ENCODE data around the gene CYSTM1. TPM values are rescaled to one million over a fixed set of nuclear protein-coding genes. Genes with fewer than 3 reads are reported as not detected.
A peak's percentile ranks its signal among the peaks of the same experiment; 100 is the strongest.

Gene CYSTM1
- total RNA-seq, 2 experiments from 2014 or later, result 10.5 to 12.2 TPM

- CTCF ChIA-PET, result interaction anchor here (0.8 to 28.9 kb wide), 2 partner anchors 18 to 86 kb away, joined by 4 to 796 read pairs; partner anchors contain the start of gene HBEGF
- Mint-ChIP-seq H3K4me1 (ENCODE audit: low read depth) (peaks cover 66% of the 10 kb centered on the region), H3K27ac (peak overlapping the region; percentile 33), H3K9me3 (ENCODE audit: insufficient read depth) (no peaks in the 10 kb centered on the region), H3K4me3 (no peak overlapping the region), H3K36me3 (ENCODE audit: low read depth) (peaks cover 35% of the 10 kb centered on the region), H3K27me3 (ENCODE audit: low read depth) (no peaks in the 10 kb centered on the region)
- ATAC-seq, result no peak
- DNase-seq, result no peak
- POLR2A ChIA-PET, result interaction anchor here (0.6 to 1.6 kb wide), 3 partner anchors 40 to 138 kb away, joined by 3 to 4 read pairs (median 3); partner anchors contain the start of gene PFDN1
Measured at GRCh38 chr5:140262839-140263238, 87.9 kb downstream of the CYSTM1 start.

GRCh38 chr5:140265845-140266244 is 90.9 kb downstream of the CYSTM1 start:
- Mint-ChIP-seq H3K27me3 (ENCODE audit: low read depth) (no peaks in the 10 kb centered on the region), H3K4me3 (no peak overlapping the region), H3K27ac (peak overlapping the region; percentile 50), H3K36me3 (ENCODE audit: low read depth) (peaks cover 16% of the 10 kb centered on the region), H3K9me3 (ENCODE audit: insufficient read depth) (no peaks in the 10 kb centered on the region), H3K4me1 (ENCODE audit: low read depth) (peaks cover 46% of the 10 kb centered on the region)
- CTCF ChIA-PET, result interaction anchor here (1.4 to 3.3 kb wide), 4 partner anchors 21 to 86 kb away, joined by 4 to 25 read pairs (median 8); partner anchors contain the start of gene HBEGF
- DNase-seq, result no peak
- POLR2A ChIA-PET, result no interaction called here
- ATAC-seq, result no peak

- no peaks in the 10 kb centered on the region for H3K9me3 Mint-ChIP-seq (ENCODE audit: insufficient read depth)
- ChIA-PET POLR2A (interaction anchor here (1.6 kb wide), 1 partner anchor 36 kb away, joined by 3 read pairs; the partner anchor contains the start of gene PFDN1), CTCF (interaction anchor here (1.1 to 3.3 kb wide), 7 partner anchors 10 to 122 kb away, joined by 3 to 25 read pairs (median 5); partner anchors contain the start of gene HBEGF)
- DNase-seq (peak; percentile 32), ATAC-seq (peak; percentile 5)
- H3K4me3 Mint-ChIP-seq, result no peak overlapping the region
- peaks cover 18% of the 10 kb centered on the region for H3K36me3 Mint-ChIP-seq (ENCODE audit: low read depth)
- no peaks in the 10 kb centered on the region for H3K27me3 Mint-ChIP-seq (ENCODE audit: low read depth)
- H3K27ac Mint-ChIP-seq, result peak overlapping the region; percentile 26
- peaks cover 41% of the 10 kb centered on the region for H3K4me1 Mint-ChIP-seq (ENCODE audit: low read depth)
Measured at GRCh38 chr5:140266471-140267200, 91.6 kb downstream of the CYSTM1 start.

- DNase-seq, result no peak
- Mint-ChIP-seq H3K27ac (peak overlapping the region; percentile 13), H3K9me3 (ENCODE audit: insufficient read depth) (no peaks in the 10 kb centered on the region), H3K4me3 (no peak overlapping the region), H3K4me1 (ENCODE audit: low read depth) (peaks cover 36% of the 10 kb centered on the region), H3K27me3 (ENCODE audit: low read depth) (no peaks in the 10 kb centered on the region), H3K36me3 (ENCODE audit: low read depth) (peaks cover 18% of the 10 kb centered on the region)
- peak; percentile 79 for ATAC-seq
- CTCF ChIA-PET, result interaction anchor here (1.1 to 3.3 kb wide), 7 partner anchors 9 to 122 kb away, joined by 3 to 25 read pairs (median 5); partner anchors contain the start of gene HBEGF
- POLR2A ChIA-PET, result interaction anchor here (1.6 kb wide), 1 partner anchor 36 kb away, joined by 3 read pairs; the partner anchor contains the start of gene PFDN1
Measured at GRCh38 chr5:140267201-140267540, 92.2 kb downstream of the CYSTM1 start.

GRCh38 chr5:140267559-140268018 is 92.6 kb downstream of the CYSTM1 start:
- Mint-ChIP-seq H3K27me3 (ENCODE audit: low read depth) (no peaks in the 10 kb centered on the region), H3K4me1 (ENCODE audit: low read depth) (peaks cover 33% of the 10 kb centered on the region), H3K4me3 (no peak overlapping the region), H3K27ac (peak overlapping the region; percentile 13), H3K9me3 (ENCODE audit: insufficient read depth) (no peaks in the 10 kb centered on the region), H3K36me3 (ENCODE audit: low read depth) (peaks cover 17% of the 10 kb centered on the region)
- no peak for ATAC-seq
- DNase-seq, result no peak
- POLR2A ChIA-PET, result interaction anchor here (1.6 kb wide), 1 partner anchor 35 kb away, joined by 3 read pairs; the partner anchor contains the start of gene PFDN1
- CTCF ChIA-PET, result interaction anchor here (1.1 to 3.3 kb wide), 9 partner anchors 11 to 123 kb away, joined by 3 to 25 read pairs (median 5); partner anchors contain the start of gene HBEGF

GRCh38 chr5:140270008-140270407 is 95.0 kb downstream of the CYSTM1 start:
- no peak for ATAC-seq
- ChIA-PET POLR2A (no interaction called here), CTCF (no interaction called here)
- Mint-ChIP-seq H3K4me1 (ENCODE audit: low read depth) (peaks cover 36% of the 10 kb centered on the region), H3K9me3 (ENCODE audit: insufficient read depth) (no peaks in the 10 kb centered on the region), H3K36me3 (ENCODE audit: low read depth) (peaks cover 18% of the 10 kb centered on the region), H3K27me3 (ENCODE audit: low read depth) (no peaks in the 10 kb centered on the region), H3K27ac (no peak overlapping the region), H3K4me3 (no peak overlapping the region)
- DNase-seq, result no peak

- H3K4me3 Mint-ChIP-seq, result no peak overlapping the region
- ChIA-PET POLR2A (no interaction called here), CTCF (interaction anchor here (0.7 to 1.5 kb wide), 2 partner anchors 29 to 99 kb away, joined by 3 to 4 read pairs; no protein-coding TSS in a partner anchor)
- no peaks in the 10 kb centered on the region for H3K9me3 Mint-ChIP-seq (ENCODE audit: insufficient read depth)
- H3K36me3 Mint-ChIP-seq (ENCODE audit: low read depth), result peaks cover 37% of the 10 kb centered on the region
- no peaks in the 10 kb centered on the region for H3K27me3 Mint-ChIP-seq (ENCODE audit: low read depth)
- peaks cover 6% of the 10 kb centered on the region for H3K4me1 Mint-ChIP-seq (ENCODE audit: low read depth)
- DNase-seq (no peak), ATAC-seq (no peak)
- H3K27ac Mint-ChIP-seq, result no peak overlapping the region
Measured at GRCh38 chr5:140273401-140273877, 98.5 kb downstream of the CYSTM1 start.

GRCh38 chr5:140275837-140276236 is 100.8 kb downstream of the CYSTM1 start:
- H3K4me1 Mint-ChIP-seq (ENCODE audit: low read depth), result peaks cover 6% of the 10 kb centered on the region
- DNase-seq (no peak), ATAC-seq (no peak)
- no peaks in the 10 kb centered on the region for H3K9me3 Mint-ChIP-seq (ENCODE audit: insufficient read depth)
- peaks cover 41% of the 10 kb centered on the region for H3K36me3 Mint-ChIP-seq (ENCODE audit: low read depth)
- ChIA-PET CTCF (interaction anchor here (0.8 to 1.9 kb wide), 6 partner anchors 9 to 97 kb away, joined by 3 to 8 read pairs (median 3); partner anchors contain the start of gene HBEGF), POLR2A (interaction anchor here (0.7 kb wide), 1 partner anchor 11 kb away, joined by 3 read pairs; no protein-coding TSS in a partner anchor)
- no peak overlapping the region for H3K4me3 Mint-ChIP-seq
- no peaks in the 10 kb centered on the region for H3K27me3 Mint-ChIP-seq (ENCODE audit: low read depth)
- H3K27ac Mint-ChIP-seq, result no peak overlapping the region

- Mint-ChIP-seq H3K9me3 (ENCODE audit: insufficient read depth) (no peaks in the 10 kb centered on the region), H3K27me3 (ENCODE audit: low read depth) (no peaks in the 10 kb centered on the region), H3K4me3 (no peak overlapping the region), H3K4me1 (ENCODE audit: low read depth) (peaks cover 15% of the 10 kb centered on the region), H3K36me3 (ENCODE audit: low read depth) (peaks cover 18% of the 10 kb centered on the region), H3K27ac (no peak overlapping the region)
- DNase-seq (no peak), ATAC-seq (no peak)
- CTCF ChIA-PET, result interaction anchor here (2.2 kb wide), 1 partner anchor 69 kb away, joined by 9 read pairs; no protein-coding TSS in a partner anchor
- POLR2A ChIA-PET, result no interaction called here
Measured at GRCh38 chr5:140282266-140282665, 107.3 kb downstream of the CYSTM1 start.

- H3K27me3 Mint-ChIP-seq (ENCODE audit: low read depth), result no peaks in the 10 kb centered on the region
- H3K4me3 Mint-ChIP-seq, result no peak overlapping the region
- ChIA-PET POLR2A (interaction anchor here (0.6 kb wide), 1 partner anchor 10 kb away, joined by 4 read pairs; no protein-coding TSS in a partner anchor), CTCF (interaction anchor here (2.2 kb wide), 1 partner anchor 68 kb away, joined by 9 read pairs; no protein-coding TSS in a partner anchor)
- H3K36me3 Mint-ChIP-seq (ENCODE audit: low read depth), result peaks cover 8% of the 10 kb centered on the region
- no peak overlapping the region for H3K27ac Mint-ChIP-seq
- no peak for ATAC-seq
- DNase-seq, result no peak
- no peaks in the 10 kb centered on the region for H3K9me3 Mint-ChIP-seq (ENCODE audit: insufficient read depth)
- H3K4me1 Mint-ChIP-seq (ENCODE audit: low read depth), result peaks cover 15% of the 10 kb centered on the region
Measured at GRCh38 chr5:140284013-140284412, 109.0 kb downstream of the CYSTM1 start.

- Mint-ChIP-seq H3K9me3 (ENCODE audit: insufficient read depth) (no peaks in the 10 kb centered on the region), H3K27ac (no peak overlapping the region), H3K36me3 (ENCODE audit: low read depth) (peaks cover 7% of the 10 kb centered on the region), H3K27me3 (ENCODE audit: low read depth) (no peaks in the 10 kb centered on the region), H3K4me1 (ENCODE audit: low read depth) (peaks cover 19% of the 10 kb centered on the region), H3K4me3 (no peak overlapping the region)
- ChIA-PET CTCF (interaction anchor here (1.3 to 1.6 kb wide), 3 partner anchors 59 to 65 kb away, joined by 3 to 5 read pairs (median 4); partner anchors contain the start of gene HBEGF), POLR2A (interaction anchor here (0.8 kb wide), 1 partner anchor 17 kb away, joined by 3 read pairs; the partner anchor contains the start of gene PFDN1)
- DNase-seq, result no peak
- ATAC-seq, result no peak
Measured at GRCh38 chr5:140286424-140286823, 111.4 kb downstream of the CYSTM1 start.
